A549 (cell line): ENCODE results near the gene ZNRF2. TPM values are rescaled to one million over a fixed set of nuclear protein-coding genes. Genes with fewer than 3 reads are reported as not detected.
A peak's percentile ranks its signal among the peaks of the same experiment; 100 is the strongest.

ENCODE experiments used
- ATAC-seq, 2 experiments: fragments of 200-7000 bp in 1 of 2; fragments of >200 bp in 1 of 2; cut with Nextera tagmentation in 1 of 2; cut with Tn5 transposase in 1 of 2; 3 replicates each; pipeline versions ENCODE4 v1.8.0 to v1.9.1; 2018 to 2020; ENCODE audit warnings: mild to moderate bottlenecking in 1 of 2, moderate library complexity in 1 of 2
- CTCF ChIA-PET: fragments of 300-600 bp; sonication (Branson Sonifier 250); formaldehyde crosslinking; extraction: SDS; loops from one replicate; lab custom pipeline; 2021; ENCODE audit warnings: antibody characterized with exemption, inconsistent platforms; lab: Yijun Ruan, JAX
- POLR2A ChIA-PET: fragments of 350-600 bp; formaldehyde crosslinking; extraction: SDS; loops from one replicate; lab custom pipeline; 2021; ENCODE audit warnings: antibody characterized with exemption, inconsistent platforms; lab: Yijun Ruan, JAX
- DNase-seq, 2 experiments: peaks; one replicate each; pipeline versions ENCODE4 v3.0.0 to v3.0.0-alpha.2; 2011 to 2016; ENCODE audit warnings: low read depth in 1 of 2, low spot score in 1 of 2
- FAIRE-seq: peaks from 2 replicates; lab custom pipeline; 2011; peaks lifted over from hg19 to GRCh38; lab: Jason Lieb, UNC
- H3K27ac ChIP-seq, 2 experiments: fragments of >200 bp; sonication (Bioruptor Twin); formaldehyde crosslinking; 3 replicates each; pipeline ENCODE4 v1.5.1; 2016 to 2017
- H3K4me1 ChIP-seq: fragments of >200 bp; sonication (Bioruptor Twin); formaldehyde crosslinking; 3 replicates; pipeline ENCODE4 v1.6.1; 2016
- H3K4me2 ChIP-seq: fragments of >200 bp; sonication (Bioruptor Twin); formaldehyde crosslinking; 3 replicates; pipeline ENCODE4 v1.6.1; 2016
- H3K4me3 ChIP-seq: fragments of >200 bp; sonication (Bioruptor Twin); formaldehyde crosslinking; 3 replicates; pipeline ENCODE4 v1.5.1; 2016
- H3K9me3 ChIP-seq: fragments of >200 bp; sonication (Bioruptor Twin); formaldehyde crosslinking; 3 replicates; pipeline ENCODE4 v1.6.1; 2016
- BHLHE40 ChIP-seq: IDR thresholded peaks from 2 replicates; pipeline ENCODE4 v1.6.1; 2012; ENCODE audit warnings: low read depth, low read length, inconsistent platforms
- CEBPB ChIP-seq, 2 experiments: fragments of >200 bp in 1 of 2; sonication (Bioruptor Twin) in 1 of 2; formaldehyde crosslinking in 1 of 2; IDR thresholded peaks; 2 replicates each; pipeline ENCODE4 v1.6.1; 2012 to 2016
- EHF ChIP-seq: fragments of 250-450 bp; sonication (Bioruptor Pico); IDR thresholded peaks from 2 replicates; pipeline ENCODE4 v1.5.0; 2020; ENCODE audit warnings: mild to moderate bottlenecking
- ESRRA ChIP-seq: fragments of 150-350 bp; IDR thresholded peaks from 2 replicates; pipeline ENCODE4 v1.6.1; 2014; ENCODE audit warnings: mild to moderate bottlenecking, low read length, borderline replicate concordance
- FOSL2 ChIP-seq, 2 experiments: fragments of 450-650 bp in 1 of 2; fragments of >200 bp in 1 of 2; sonication (Bioruptor Twin) in 1 of 2; formaldehyde crosslinking; IDR thresholded peaks; 2 replicates each; pipeline versions ENCODE4 v1.5.0 to v1.6.1; 2016 to 2020; ENCODE audit warnings: mild to moderate bottlenecking in 1 of 2, moderate library complexity in 1 of 2
- HDAC2 ChIP-seq: fragments of 200-600 bp; sonication (generic); IDR thresholded peaks from 2 replicates; pipeline ENCODE4 v1.6.1; 2016
- HMGXB4 ChIP-seq: fragments of 250-450 bp; sonication (Bioruptor Pico); IDR thresholded peaks from 2 replicates; pipeline ENCODE4 v1.5.0; 2021; ENCODE audit warnings: mild to moderate bottlenecking, moderate library complexity, borderline replicate concordance
- JUN ChIP-seq, 2 experiments: fragments of >200 bp; sonication (Bioruptor Twin); formaldehyde crosslinking; IDR thresholded peaks; 2 replicates in 1 of 2; 3 replicates in 1 of 2; pipeline ENCODE4 v1.6.1; 2016 to 2017
- MAFK ChIP-seq: fragments of 450-650 bp; IDR thresholded peaks from 2 replicates; pipeline ENCODE4 v1.6.1; 2014; ENCODE audit not compliant: partially characterized antibody
- MAX ChIP-seq: IDR thresholded peaks from 2 replicates; pipeline ENCODE4 v1.6.1; 2012
- NR3C1 ChIP-seq: fragments of >200 bp; sonication (Bioruptor Twin); formaldehyde crosslinking; IDR thresholded peaks from 3 replicates; pipeline ENCODE4 v1.6.1; 2017
- PBX3 ChIP-seq: IDR thresholded peaks from 2 replicates; pipeline ENCODE4 v1.6.1; 2012
- PHF8 ChIP-seq: fragments of 200-600 bp; sonication (generic); IDR thresholded peaks from 2 replicates; pipeline ENCODE4 v1.6.1; 2016; ENCODE audit warnings: low read depth, mild to moderate bottlenecking, antibody characterized with exemption, moderate library complexity, borderline replicate concordance
- RARB ChIP-seq: fragments of 250-450 bp; sonication (Bioruptor Pico); IDR thresholded peaks from 2 replicates; pipeline ENCODE4 v1.8.0; 2021; ENCODE audit warnings: mild to moderate bottlenecking, moderate library complexity
- TFCP2L1 ChIP-seq: fragments of 250-450 bp; sonication (Bioruptor Pico); IDR thresholded peaks from 2 replicates; pipeline ENCODE4 v1.5.0; 2021; ENCODE audit warnings: mild to moderate bottlenecking
- ZC3H11A ChIP-seq: fragments of 450-650 bp; IDR thresholded peaks from 2 replicates; pipeline ENCODE4 v1.6.1; 2014; ENCODE audit warnings: antibody characterized with exemption, mild to moderate bottlenecking
- ZFP36 ChIP-seq: fragments of 450-650 bp; IDR thresholded peaks from 2 replicates; pipeline ENCODE4 v1.6.1; 2014; ENCODE audit warnings: borderline replicate concordance; ENCODE audit not compliant: partially characterized antibody
- WGBS: methylation state at CpG from one replicate; pipeline ENCODE4 v1.1.6; 2017; ENCODE audit errors: missing lambda C conversion rate; 5-methylcytosine and 5-hydroxymethylcytosine counted together
- polyA plus RNA-seq, 4 experiments: library from polyadenylated mRNA; depleted of rRNA in 3 of 4; stranded (reverse); fragments of >200 nt; fragmentation: RNase III in 1 of 4; extraction: RNeasy Plus Mini Kit Qiagen cat#74134 plus additional on column Dnase treatment in 1 of 4; gene quantifications; 2 replicates in 3 of 4; 3 replicates in 1 of 4; pipeline ENCODE4 v1.2.3, GENCODE V29; 2011 to 2017

The ZNRF2 gene
- polyA plus RNA-seq, 2 of the 4 experiments (the other 2 are of a cell fraction), result 5.9 to 11.4 TPM

GRCh38 chr7:30303312-30304039 lies 19.1 kb downstream of the ZNRF2 start:
- Histone ChIP-seq H3K4me3 (no peak overlapping the region), H3K4me2 (no peak overlapping the region), H3K9me3 (no peaks in the 10 kb centered on the region), H3K4me1 (peaks cover 36% of the 10 kb centered on the region; the same call in 2 of the 3 replicates), H3K27ac (no peak overlapping the region)
- ChIA-PET CTCF (interaction anchor here (0.9 to 1.3 kb wide), 2 partner anchors 28 to 76 kb away, joined by 3 read pairs; no protein-coding TSS in a partner anchor), POLR2A (no interaction called here)
- ATAC-seq, result no peak
- DNase-seq, result no peak
- 82% methylated on average over 1 of the region's 1 CpG for WGBS
- no peak for FAIRE-seq
- TF ChIP-seq JUN (IDR thresholded peaks at IDR 0.05) (no peak), MAX (no peak), HDAC2 (no peak), NR3C1 (no peak), ZFP36 (no peak), TFCP2L1 (CRISPR knock-in tag) (no peak), PBX3 (no peak), EHF (no peak), ESRRA (no peak), ZC3H11A (no peak), HMGXB4 (CRISPR knock-in tag) (no peak), FOSL2 (IDR thresholded peaks at IDR 0.05) (no peak), FOSL2 (CRISPR knock-in tag; IDR thresholded peaks at IDR 0.05) (no peak), RARB (CRISPR knock-in tag) (no peak)

GRCh38 chr7:30304177-30304884 lies 19.9 kb downstream of the ZNRF2 start:
- H3K4me1 ChIP-seq, result peaks cover 44% of the 10 kb centered on the region
- DNase-seq (no peak), ATAC-seq (no peak), FAIRE-seq (no peak)
- no peak overlapping the region for H3K4me3 ChIP-seq
- peak overlapping the region; percentile 22; the same call in 2 of the 3 replicates for H3K4me2 ChIP-seq
- H3K9me3 ChIP-seq, result no peaks in the 10 kb centered on the region
- 29% methylated on average over 1 of the region's 1 CpG for WGBS
- ChIA-PET POLR2A (interaction anchor here (0.6 kb wide), 1 partner anchor 996 kb away, joined by 3 read pairs; no protein-coding TSS in a partner anchor), CTCF (interaction anchor here (0.5 to 0.9 kb wide), 3 partner anchors 10 to 30 kb away, joined by 3 read pairs; no protein-coding TSS in a partner anchor)
- no peak for TF ChIP-seq PHF8
- TF ChIP-seq MAFK, result peak; percentile 46
- H3K27ac ChIP-seq, result no peak overlapping the region

GRCh38 chr7:30306976-30307375 lies 22.6 kb downstream of the ZNRF2 start:
- POLR2A ChIA-PET, result no interaction called here
- no peak overlapping the region for H3K27ac ChIP-seq
- no peak overlapping the region for H3K4me3 ChIP-seq
- ATAC-seq (no peak), DNase-seq (no peak), FAIRE-seq (no peak)
- peaks cover 51% of the 10 kb centered on the region for H3K4me1 ChIP-seq
- no peak overlapping the region for H3K4me2 ChIP-seq
- WGBS, result 79% methylated on average over 1 of the region's 1 CpG
- no peaks in the 10 kb centered on the region for H3K9me3 ChIP-seq
- TF ChIP-seq BHLHE40 (no peak), CEBPB (IDR thresholded peaks at IDR 0.05) (no peak)
- TF ChIP-seq, all 56 proteins: peak for 0
- CTCF ChIA-PET, result interaction anchor here (1.0 kb wide), 1 partner anchor 12 kb away, joined by 3 read pairs; no protein-coding TSS in a partner anchor
